GM12878 (cell line): ENCODE data around the gene CMTM4. TPM values are rescaled to one million over a fixed set of nuclear protein-coding genes. Genes with fewer than 3 reads are reported as not detected.

Experiments
- ATAC-seq: fragments of 200-7000 bp; cut with Tn5 transposase; 3 replicates; pipeline ENCODE4 v1.9.1; 2020; ENCODE audit warnings: mild to moderate bottlenecking, moderate library complexity
- BruUV-seq: library from RNA; stranded (reverse); fragments of 400-500 nt; replicated peaks from 2 replicates; lab custom pipeline; 2021; lab: Mats Ljungman, UMichigan
- CTCF ChIA-PET: fragments of 300-600 bp; sonication (Branson Sonifier 250); formaldehyde crosslinking; extraction: SDS; loops from one replicate; lab custom pipeline; 2021; ENCODE audit warnings: inconsistent platforms; lab: Yijun Ruan, JAX
- POLR2A ChIA-PET: fragments of 350-600 bp; formaldehyde crosslinking; extraction: SDS; loops from one replicate; lab custom pipeline; 2021; ENCODE audit warnings: inconsistent platforms; lab: Charles Lee
- RAD21 ChIA-PET: fragments of 300-600 bp; sonication (Branson Sonifier 250); formaldehyde crosslinking; loops from one replicate; lab custom pipeline; 2023; ENCODE audit warnings: antibody characterized with exemption; ENCODE audit not compliant: unreplicated experiment; lab: Charles Lee
- SMC1A ChIA-PET: fragments of 300-600 bp; sonication (Branson Sonifier 250); formaldehyde crosslinking; loops from one replicate; lab custom pipeline; 2023; ENCODE audit not compliant: unreplicated experiment, uncharacterized antibody; lab: Charles Lee
- DNase-seq: peaks from one replicate; pipeline ENCODE4 v3.0.0-alpha.2; 2011; ENCODE audit warnings: low read depth, low spot score
- FAIRE-seq: peaks from 3 replicates; lab custom pipeline; 2011; peaks lifted over from hg19 to GRCh38; lab: Jason Lieb, UNC
- H2AFZ ChIP-seq: 2 replicates; pipeline ENCODE4 v1.6.0; 2011; ENCODE audit warnings: low read depth, low read length, control low read depth; ENCODE audit not compliant: control insufficient read depth
- H3K27ac ChIP-seq: 2 replicates; pipeline ENCODE4 v1.5.1; 2011; ENCODE audit warnings: control low read depth; ENCODE audit not compliant: control insufficient read depth, insufficient read depth
- H3K27me3 ChIP-seq, 2 experiments: replicated peaks in 1 of 2; 2 replicates each; pipeline versions ENCODE4 v1.6.0 to v1.6.1; 2011; ENCODE audit warnings: low read length in 1 of 2; ENCODE audit not compliant: control insufficient read depth in 2 of 2, insufficient read depth in 2 of 2
- H3K36me3 ChIP-seq, 2 experiments: 2 replicates each; pipeline ENCODE4 v1.5.1; 2011; ENCODE audit warnings: low read length in 1 of 2; ENCODE audit not compliant: control insufficient read depth in 2 of 2, insufficient read depth in 2 of 2
- H3K4me1 ChIP-seq: 2 replicates; pipeline ENCODE4 v1.6.1; 2011; ENCODE audit warnings: mild to moderate bottlenecking, low read length, moderate library complexity, mixed read lengths; ENCODE audit not compliant: control insufficient read depth, insufficient read depth
- H3K4me2 ChIP-seq: 2 replicates; pipeline ENCODE4 v1.6.0; 2011; ENCODE audit warnings: control low read depth; ENCODE audit not compliant: control insufficient read depth, insufficient read depth
- H3K4me3 ChIP-seq: fragments of 200-600 bp; sonication (generic); 2 replicates; pipeline ENCODE4 v1.5.1; 2016
- H3K79me2 ChIP-seq: 2 replicates; pipeline ENCODE4 v1.6.0; 2011; ENCODE audit warnings: low read length; ENCODE audit not compliant: control insufficient read depth, insufficient read depth
- H3K9ac ChIP-seq: 2 replicates; pipeline ENCODE4 v1.8.0; 2011; ENCODE audit warnings: low read length, control low read depth, mixed read lengths; ENCODE audit not compliant: control insufficient read depth, insufficient read depth
- H3K9me3 ChIP-seq: replicated peaks from 3 replicates; pipeline ENCODE4 v1.5.1; 2011; ENCODE audit warnings: mild to moderate bottlenecking, low read length; ENCODE audit not compliant: control insufficient read depth, insufficient read depth
- H4K20me1 ChIP-seq: 2 replicates; pipeline ENCODE4 v1.6.0; 2011; ENCODE audit not compliant: control insufficient read depth, insufficient read depth
- BCL11A ChIP-seq: IDR thresholded peaks from 2 replicates; pipeline ENCODE4 v1.6.1; 2011; ENCODE audit warnings: low read depth, low read length
- BCL3 ChIP-seq: IDR thresholded peaks from 2 replicates; pipeline ENCODE4 v1.6.1; 2011; ENCODE audit warnings: borderline replicate concordance, low read depth, mild to moderate bottlenecking, moderate library complexity, low read length; ENCODE audit not compliant: insufficient read depth, poor library complexity, severe bottlenecking
- HDAC2 ChIP-seq: fragments of 200-600 bp; sonication (generic); IDR thresholded peaks from 2 replicates; pipeline ENCODE4 v1.6.1; 2017
- HDAC6 ChIP-seq: fragments of 200-600 bp; sonication (generic); IDR thresholded peaks from one replicate; pipeline ENCODE4 v1.8.0; 2017; ENCODE audit warnings: antibody characterized with exemption; ENCODE audit not compliant: unreplicated experiment
- IKZF1 ChIP-seq: fragments of 450-650 bp; conservative IDR thresholded peaks from 2 replicates; pipeline ENCODE4 v1.6.1; 2017; ENCODE audit warnings: antibody characterized with exemption, mild to moderate bottlenecking
- MTA2 ChIP-seq: fragments of 450-650 bp; IDR thresholded peaks from 2 replicates; pipeline ENCODE4 v1.6.1; 2016; ENCODE audit warnings: low read depth, mild to moderate bottlenecking, moderate library complexity
- MXI1 ChIP-seq: fragments of 150-350 bp; IDR thresholded peaks from 2 replicates; pipeline ENCODE4 v1.6.1; 2011; ENCODE audit warnings: low read depth, mild to moderate bottlenecking, inconsistent platforms, low read length, improper control_type of control experiment
- PKNOX1 ChIP-seq: fragments of 450-650 bp; IDR thresholded peaks from 2 replicates; pipeline ENCODE4 v1.6.1; 2016; ENCODE audit warnings: mild to moderate bottlenecking
- POU2F2 ChIP-seq: IDR thresholded peaks from 3 replicates; pipeline ENCODE4 v1.6.1; 2011; ENCODE audit warnings: low read depth, mild to moderate bottlenecking, low read length, borderline replicate concordance
- SMAD1 ChIP-seq: fragments of 450-650 bp; IDR thresholded peaks from 2 replicates; pipeline ENCODE4 v1.6.1; 2018; ENCODE audit warnings: mild to moderate bottlenecking, low read depth; ENCODE audit not compliant: partially characterized antibody
- SMC3 ChIP-seq: IDR thresholded peaks from 2 replicates; pipeline ENCODE4 v1.6.1; 2011; ENCODE audit warnings: low read length, improper control_type of control experiment, borderline replicate concordance
- SP1 ChIP-seq: IDR thresholded peaks from one replicate; pipeline ENCODE4 v1.6.1; 2011; ENCODE audit warnings: low read depth, low read length
- SUPT20H ChIP-seq: IDR thresholded peaks from 2 replicates; pipeline ENCODE4 v1.6.1; 2011; ENCODE audit warnings: low read depth, mild to moderate bottlenecking, low read length, moderate library complexity, borderline replicate concordance; ENCODE audit not compliant: control insufficient read depth
- ZNF207 ChIP-seq: fragments of 450-650 bp; IDR thresholded peaks from 2 replicates; pipeline ENCODE4 v1.6.1; 2014; ENCODE audit warnings: antibody characterized with exemption, mild to moderate bottlenecking, borderline replicate concordance
- ZNF592 ChIP-seq: fragments of 450-650 bp; IDR thresholded peaks from 2 replicates; pipeline ENCODE4 v1.6.1; 2017; ENCODE audit warnings: mild to moderate bottlenecking, moderate library complexity
- WGBS: methylation state at CpG from one replicate; pipeline ENCODE4 v1.1.6; 2016; ENCODE audit warnings: low lambda C conversion rate; ENCODE audit not compliant: insufficient replicate concordance, insufficient coverage; ENCODE audit errors: missing lambda C conversion rate; 5-methylcytosine and 5-hydroxymethylcytosine counted together
- in situ Hi-C: fragments of 300-500 bp; cut with MboI; formaldehyde crosslinking; loops from 9 replicates; pipeline ENCODE4 v1.14.3; 2018; ENCODE audit warnings: mixed read lengths
- intact Hi-C: fragments of 100-400 bp; cut with micrococcal nuclease; formaldehyde crosslinking; loops from one replicate; pipeline ENCODE4 v1.14.2; 2022; ENCODE audit not compliant: unreplicated experiment
- polyA plus RNA-seq, 11 experiments: library from polyadenylated mRNA; depleted of rRNA in 4 of 11; unstranded in 6 of 11; stranded (reverse) in 5 of 11; fragments of >200 nt; fragmentation: Nextera tagmentation in 4 of 11; fragmentation: Illumina TruSeq in 1 of 11; extraction: Ambion mirVana in 4 of 11; extraction: Trizol in 1 of 11; gene quantifications; 1 replicate in 1 of 11; 2 replicates in 10 of 11; pipeline versions ENCODE4 v1.2.1 to v1.2.3, GENCODE V29; 2011 to 2016; ENCODE audit warnings: inconsistent platforms in 2 of 11, missing spikeins in 2 of 11, low read depth in 1 of 11
- total RNA-seq, 4 experiments: library from RNA; depleted of rRNA in 3 of 4; stranded (reverse); fragments of >200 nt in 3 of 4; fragmentation: Illumina TruSeq in 1 of 4; extraction: Trizol in 1 of 4; gene quantifications; 2 replicates each; pipeline versions ENCODE4 v1.2.1 to v1.2.3, GENCODE V29; 2013 to 2021
- TF ChIP-seq, protein P1 (sequence below): fragments of 450-650 bp; IDR thresholded peaks from 2 replicates; pipeline ENCODE4 v1.6.1; 2016; ENCODE audit warnings: mild to moderate bottlenecking

CMTM4 gene
- total and polyA plus RNA-seq, 10 of the 15 experiments (the other 5 are each of a cell fraction or from before 2014, with no cell fraction given): 0.02 to 0.43 (median 0.15) TPM; not detected in 2

GRCh38 chr16:66620429-66620795 lies 76.1 kb downstream of the CMTM4 start:
- POLR2A ChIA-PET: no interaction called here
- 16% methylated on average over 8 of the region's 8 CpGs for WGBS
- no peak overlapping the region for H2AFZ ChIP-seq

More at GRCh38 chr16:66620429-66620795, 76.1 kb downstream of the CMTM4 start:
- Histone ChIP-seq H3K79me2 (no peaks in the 10 kb centered on the region), H3K4me2 (no peak overlapping the region), H3K27me3 (peaks cover 0 to 4% of the 10 kb centered on the region in 2 experiments; a peak in 2 of 4 replicates), H3K9ac (no peak overlapping the region), H3K4me1 (no peaks in the 10 kb centered on the region), H3K4me3 (no peak overlapping the region), H4K20me1 (no peaks in the 10 kb centered on the region), H3K27ac (no peak overlapping the region), H3K9me3 (no peaks in the 10 kb centered on the region), H3K36me3 (no peaks in the 10 kb centered on the region)
- RAD21 ChIA-PET: interaction anchor here (0.5 kb wide), 2 partner anchors 43 to 407 kb away, joined by 3 read pairs; no protein-coding TSS in a partner anchor
- intact Hi-C loops (no loop called here), in situ Hi-C loops (no loop called here)
- CTCF ChIA-PET: interaction anchor here (1.2 to 4.6 kb wide), 4 partner anchors 12 to 213 kb away, joined by 3 to 32 read pairs (median 3); partner anchors contain the start of gene CMTM3
- BruUV-seq: no TSS peak
- no peak for DNase-seq
- FAIRE-seq: no peak
- ATAC-seq: no peak
- TF ChIP-seq SMC3 (no peak), ZNF592 (no peak), MXI1 (no peak), SP1 (no peak), MTA2 (no peak), HDAC6 (no peak), ZNF207 (no peak), HDAC2 (no peak), SUPT20H (no peak), PKNOX1 (no peak), BCL11A (no peak), POU2F2 (no peak), IKZF1 (no peak), SMAD1 (no peak), BCL3 (no peak)
- TF ChIP-seq, protein P1, sequence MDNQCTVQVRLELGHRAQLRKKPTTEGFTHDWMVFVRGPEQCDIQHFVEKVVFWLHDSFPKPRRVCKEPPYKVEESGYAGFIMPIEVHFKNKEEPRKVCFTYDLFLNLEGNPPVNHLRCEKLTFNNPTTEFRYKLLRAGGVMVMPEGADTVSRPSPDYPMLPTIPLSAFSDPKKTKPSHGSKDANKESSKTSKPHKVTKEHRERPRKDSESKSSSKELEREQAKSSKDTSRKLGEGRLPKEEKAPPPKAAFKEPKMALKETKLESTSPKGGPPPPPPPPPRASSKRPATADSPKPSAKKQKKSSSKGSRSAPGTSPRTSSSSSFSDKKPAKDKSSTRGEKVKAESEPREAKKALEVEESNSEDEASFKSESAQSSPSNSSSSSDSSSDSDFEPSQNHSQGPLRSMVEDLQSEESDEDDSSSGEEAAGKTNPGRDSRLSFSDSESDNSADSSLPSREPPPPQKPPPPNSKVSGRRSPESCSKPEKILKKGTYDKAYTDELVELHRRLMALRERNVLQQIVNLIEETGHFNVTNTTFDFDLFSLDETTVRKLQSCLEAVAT: no peak
- SMC1A ChIA-PET: interaction anchor here (0.9 kb wide), 1 partner anchor 12 kb away, joined by 3 read pairs; no protein-coding TSS in a partner anchor
